HG03196 (cell line): Measurements from ENCODE around the gene SSX2IP.
"Not testable (repeated sequence)": the region's sequence is repeated elsewhere in the genome, so short reads cannot be mapped to it uniquely, and the experiment has no call there.

Experiments used
- ATAC-seq: cut with Tn5 transposase; IDR thresholded peaks from one replicate; pipeline ENCODE4 v1.9.1; 2021; ENCODE audit not compliant: unreplicated experiment

SSX2IP gene

GRCh38 chr1:84690397-84691121 is at the start of gene SSX2IP:
Gene SSX2IP, minus strand, starts transcription at chr1:84690461. Its CDS starts 19,242 bp downstream, at chr1:84671219.
- peak; percentile 96 for ATAC-seq

GRCh38 chr1:84738237-84738636 is 48.0 kb upstream of the SSX2IP start:
- ATAC-seq = no peak

GRCh38 chr1:84737590-84737989 is 47.3 kb upstream of the SSX2IP start:
- no peak for ATAC-seq

GRCh38 chr1:84736944-84737343 is 46.7 kb upstream of the SSX2IP start:
- no peak for ATAC-seq

- no peak for ATAC-seq
Measured at GRCh38 chr1:84736445-84736844, 46.2 kb upstream of the SSX2IP start.

- no peak for ATAC-seq
Measured at GRCh38 chr1:84735483-84735882, 45.2 kb upstream of the SSX2IP start.

GRCh38 chr1:84732520-84732919 is 42.3 kb upstream of the SSX2IP start:
- no peak for ATAC-seq

- no peak for ATAC-seq
Measured at GRCh38 chr1:84731519-84731918, 41.3 kb upstream of the SSX2IP start.

GRCh38 chr1:84727711-84728110 is 37.5 kb upstream of the SSX2IP start:
- not testable (repeated sequence) for ATAC-seq

GRCh38 chr1:84726593-84727499 is 36.6 kb upstream of the SSX2IP start:
- ATAC-seq = no peak

- no peak for ATAC-seq
Measured at GRCh38 chr1:84724128-84724860, 34.0 kb upstream of the SSX2IP start.

GRCh38 chr1:84722794-84723193 is 32.5 kb upstream of the SSX2IP start:
- ATAC-seq = no peak

GRCh38 chr1:84721872-84722271 is 31.6 kb upstream of the SSX2IP start:
- not testable (repeated sequence) for ATAC-seq

- no peak for ATAC-seq
Measured at GRCh38 chr1:84721152-84721551, 30.9 kb upstream of the SSX2IP start.

- no peak for ATAC-seq
Measured at GRCh38 chr1:84720221-84720780, 30.0 kb upstream of the SSX2IP start.

- no peak for ATAC-seq
Measured at GRCh38 chr1:84719543-84720217, 29.4 kb upstream of the SSX2IP start.

- no peak for ATAC-seq
Measured at GRCh38 chr1:84715342-84716019, 25.2 kb upstream of the SSX2IP start.

GRCh38 chr1:84712276-84712874 is 22.1 kb upstream of the SSX2IP start:
- no peak for ATAC-seq

GRCh38 chr1:84711869-84712268 is 21.6 kb upstream of the SSX2IP start:
- ATAC-seq = no peak

- no peak for ATAC-seq
Measured at GRCh38 chr1:84711121-84711520, 20.9 kb upstream of the SSX2IP start.
